Right lobe of liver (tissue), 5 donors: ENCODE results near the gene DDX28. TPM values are rescaled to one million over a fixed set of nuclear protein-coding genes. Genes with fewer than 3 reads are reported as not detected.

Source experiments
- small RNA-seq, 2 experiments: library from RNA; depleted of rRNA; stranded (forward); fragments of <200 nt; gene quantifications; one replicate each; pipeline ENCODE3, GENCODE V24; 2016
- total RNA-seq, 6 experiments: library from RNA; depleted of rRNA in 2 of 6; stranded (reverse); fragments of >200 nt in 2 of 6; fragmentation: NEBNext Ultra II Directional in 3 of 6; extraction: Animal tissue kit (Norgen Biotek cat#: 25700) in 3 of 6; gene quantifications; one replicate each; pipeline versions ENCODE4 v1.1.0 to v1.2.4, GENCODE V29; 2016 to 2023
- donor health status: DM: no; HTN: no; CAD: no.
- donor health status: DM: no; HTN: no; CAD: no.
- donor health status: DM: no; HTN: yes; CAD: no.
- donor health status: DM: no; HTN: yes; CAD: no.

Gene DDX28
- total RNA-seq, 6 experiments from 2014 or later: 5.4 to 10.0 (median 6.3) TPM

Small RNA genes lying within 50 kb of the gene (small RNA-seq; reads per million reads assigned to genes)
- 0 reads per million in 2 experiments for gene RNU6-359P

Other genes with a start within 250 kb of the DDX28 start
- 10 to 100 TPM; 15.1 to 38.4 (median 22.7) TPM for gene RANBP10, start 216.7 kb downstream of the DDX28 start, total RNA-seq
- 1 to 10 TPM in 3 of 6 experiments, under 1 TPM in 3; 0.42 to 1.2 (median 0.99) TPM for gene TSNAXIP1, start 216.3 kb downstream of the DDX28 start, total RNA-seq
- gene THAP11, start 180.9 kb downstream of the DDX28 start, total RNA-seq: 10 to 100 TPM in 4 of 6 experiments, 1 to 10 TPM in 2; 8.9 to 23.9 (median 11.7) TPM
- gene NUTF2, start 176.3 kb downstream of the DDX28 start, total RNA-seq: 10 to 100 TPM; 23.4 to 67.8 (median 33.9) TPM
- 10 to 100 TPM; 12.2 to 21.1 (median 18.2) TPM for gene CENPT, start 175.5 kb downstream of the DDX28 start, total RNA-seq
- 10 to 100 TPM; 16.2 to 25.4 (median 19.5) TPM for gene EDC4, start 150.2 kb downstream of the DDX28 start, total RNA-seq
- under 1 TPM in 1 of 6 experiments, not detected in 5; 0.84 TPM for gene NRN1L, start 138.3 kb downstream of the DDX28 start, total RNA-seq
- gene PSKH1, start 130.0 kb downstream of the DDX28 start, total RNA-seq: 10 to 100 TPM in 4 of 6 experiments, 1 to 10 TPM in 2; 6.7 to 22.6 (median 13.2) TPM
- under 1 TPM in 3 of 6 experiments, not detected in 3; 0.12 to 0.49 (median 0.44) TPM for gene CTRL, start 91.4 kb downstream of the DDX28 start, total RNA-seq
- gene PSMB10, start 86.4 kb downstream of the DDX28 start, total RNA-seq: 10 to 100 TPM; 19.0 to 39.6 (median 22.7) TPM
- gene LCAT, start 79.1 kb downstream of the DDX28 start, total RNA-seq: 100 to 1,000 TPM in 4 of 6 experiments, 10 to 100 TPM in 2; 29.4 to 207 (median 137) TPM
- gene SLC12A4, start 54.6 kb downstream of the DDX28 start, total RNA-seq: 10 to 100 TPM; 17.2 to 40.0 (median 21.9) TPM
- gene DPEP3, start 42.7 kb downstream of the DDX28 start, total RNA-seq: under 1 TPM in 1 of 6 experiments, not detected in 5; 0.10 TPM
- 1 to 10 TPM in 5 of 6 experiments, under 1 TPM in 1; 0.93 to 2.3 (median 1.6) TPM for gene DPEP2, start 23.7 kb downstream of the DDX28 start, total RNA-seq
- not detected for gene DPEP2NB, start 7.3 kb downstream of the DDX28 start, total RNA-seq
- 10 to 100 TPM in 2 of 6 experiments, 1 to 10 TPM in 4; 7.9 to 16.4 (median 9.2) TPM for gene DUS2, start 52 bp upstream of the DDX28 start, total RNA-seq
- 10 to 100 TPM; 19.9 to 30.1 (median 25.1) TPM for gene NFATC3, start 62.1 kb upstream of the DDX28 start, total RNA-seq
- 100 to 1,000 TPM in 1 of 6 experiments, 10 to 100 TPM in 5; 44.8 to 102 (median 57.9) TPM for gene ESRP2, start 212.9 kb upstream of the DDX28 start, total RNA-seq
- gene PLA2G15, start 222.1 kb upstream of the DDX28 start, total RNA-seq: 10 to 100 TPM in 5 of 6 experiments, 1 to 10 TPM in 1; 9.7 to 21.2 (median 13.7) TPM
- 1 to 10 TPM; 1.6 to 9.6 (median 4.5) TPM for gene SLC7A6, start 241.3 kb upstream of the DDX28 start, total RNA-seq